HAP-1 (cell line): ENCODE results near the gene LCLAT1.

Experiments
- DNase-seq, 2 experiments: peaks; one replicate each; pipeline ENCODE4 v3.0.0-alpha.2; 2016 to 2020; ENCODE audit warnings: low spot score in 2 of 2
- H3K27me3 ChIP-seq: fragments of 250-450 bp; sonication (Bioruptor Pico); 2 replicates; pipeline ENCODE4 v1.5.1; 2020; ENCODE audit warnings: low read depth, mild to moderate bottlenecking, moderate library complexity
- H3K36me3 ChIP-seq: fragments of 250-450 bp; sonication (Bioruptor Pico); replicated peaks from 2 replicates; pipeline ENCODE4 v1.5.1; 2020; ENCODE audit warnings: mild to moderate bottlenecking
- H3K4me1 ChIP-seq: fragments of 250-450 bp; sonication (Bioruptor Pico); 2 replicates; pipeline ENCODE4 v1.5.1; 2020; ENCODE audit warnings: mild to moderate bottlenecking
- H3K4me3 ChIP-seq: fragments of 250-450 bp; sonication (Bioruptor Pico); 2 replicates; pipeline ENCODE4 v1.5.1; 2020; ENCODE audit warnings: mild to moderate bottlenecking, moderate library complexity
- H3K9me3 ChIP-seq: fragments of 250-450 bp; sonication (Bioruptor Pico); 2 replicates; pipeline ENCODE4 v1.5.1; 2020; ENCODE audit warnings: mild to moderate bottlenecking, moderate library complexity
- in situ Hi-C: fragments of 300-500 bp; cut with MboI; formaldehyde crosslinking; loops from 3 replicates; pipeline ENCODE4 v1.14.3; 2020; ENCODE audit warnings: low sequenced_read_pairs, inconsistent platforms, mixed read lengths

LCLAT1 gene

GRCh38 chr2:30649278-30649677 lies 202.2 kb downstream of the LCLAT1 start:
- Histone ChIP-seq H3K4me1 (no peaks in the 10 kb centered on the region), H3K4me3 (no peak overlapping the region), H3K36me3 (peaks cover 2% of the 10 kb centered on the region; the same call in 1 of the 2 replicates), H3K27me3 (no peaks in the 10 kb centered on the region), H3K9me3 (no peaks in the 10 kb centered on the region)
- in situ Hi-C loops = no loop called here
- no peak for DNase-seq

GRCh38 chr2:30649828-30650227 lies 202.8 kb downstream of the LCLAT1 start:
- DNase-seq = no peak
- Histone ChIP-seq H3K4me1 (no peaks in the 10 kb centered on the region), H3K27me3 (no peaks in the 10 kb centered on the region), H3K36me3 (no peaks in the 10 kb centered on the region; the same call in 1 of the 2 replicates), H3K9me3 (no peaks in the 10 kb centered on the region), H3K4me3 (no peak overlapping the region)
- in situ Hi-C loops = no loop called here

- H3K9me3 ChIP-seq = no peaks in the 10 kb centered on the region
- no peak for DNase-seq
- in situ Hi-C loops = no loop called here
Measured at GRCh38 chr2:30652271-30652915, 205.3 kb downstream of the LCLAT1 start.

GRCh38 chr2:30653847-30654246 lies 206.8 kb downstream of the LCLAT1 start:
- in situ Hi-C loops = no loop called here
- DNase-seq = no peak
- no peaks in the 10 kb centered on the region for H3K4me1 ChIP-seq

More at GRCh38 chr2:30652271-30652915, 205.3 kb downstream of the LCLAT1 start:
- Histone ChIP-seq H3K4me1 (no peaks in the 10 kb centered on the region), H3K27me3 (no peaks in the 10 kb centered on the region), H3K36me3 (no peaks in the 10 kb centered on the region), H3K4me3 (no peak overlapping the region)

GRCh38 chr2:30654404-30654803 lies 207.4 kb downstream of the LCLAT1 start:
- Histone ChIP-seq H3K36me3 (no peaks in the 10 kb centered on the region), H3K9me3 (no peaks in the 10 kb centered on the region), H3K4me1 (no peaks in the 10 kb centered on the region), H3K4me3 (no peak overlapping the region), H3K27me3 (no peaks in the 10 kb centered on the region)
- in situ Hi-C loops = no loop called here
- DNase-seq = no peak

More at GRCh38 chr2:30653847-30654246, 206.8 kb downstream of the LCLAT1 start:
- no peaks in the 10 kb centered on the region for H3K36me3 ChIP-seq
- no peaks in the 10 kb centered on the region for H3K27me3 ChIP-seq
- H3K9me3 ChIP-seq = no peaks in the 10 kb centered on the region
- H3K4me3 ChIP-seq = no peak overlapping the region

GRCh38 chr2:30655211-30655610 lies 208.2 kb downstream of the LCLAT1 start:
- no peaks in the 10 kb centered on the region for H3K9me3 ChIP-seq
- DNase-seq = no peak
- in situ Hi-C loops = no loop called here

GRCh38 chr2:30655660-30656059 lies 208.6 kb downstream of the LCLAT1 start:
- Histone ChIP-seq H3K36me3 (no peaks in the 10 kb centered on the region), H3K27me3 (no peaks in the 10 kb centered on the region), H3K4me1 (no peaks in the 10 kb centered on the region), H3K4me3 (no peak overlapping the region), H3K9me3 (no peaks in the 10 kb centered on the region)
- DNase-seq = no peak
- in situ Hi-C loops = no loop called here

More at GRCh38 chr2:30655211-30655610, 208.2 kb downstream of the LCLAT1 start:
- Histone ChIP-seq H3K27me3 (no peaks in the 10 kb centered on the region), H3K36me3 (no peaks in the 10 kb centered on the region), H3K4me1 (no peaks in the 10 kb centered on the region), H3K4me3 (no peak overlapping the region)

GRCh38 chr2:30656079-30656478 lies 209.0 kb downstream of the LCLAT1 start:
- H3K36me3 ChIP-seq = no peaks in the 10 kb centered on the region
- no peaks in the 10 kb centered on the region for H3K9me3 ChIP-seq
- no peaks in the 10 kb centered on the region for H3K4me1 ChIP-seq
- in situ Hi-C loops = no loop called here
- DNase-seq = no peak
- H3K27me3 ChIP-seq = no peaks in the 10 kb centered on the region
- no peak overlapping the region for H3K4me3 ChIP-seq

GRCh38 chr2:30661173-30662107 lies 214.4 kb downstream of the LCLAT1 start:
- in situ Hi-C loops = no loop called here
- H3K36me3 ChIP-seq = no peaks in the 10 kb centered on the region
- no peaks in the 10 kb centered on the region for H3K4me1 ChIP-seq
- no peak for DNase-seq
- no peaks in the 10 kb centered on the region for H3K27me3 ChIP-seq
- no peak overlapping the region for H3K4me3 ChIP-seq
- no peaks in the 10 kb centered on the region for H3K9me3 ChIP-seq

- DNase-seq = no peak
- no peak overlapping the region for H3K4me3 ChIP-seq
Measured at GRCh38 chr2:30662268-30663131, 215.5 kb downstream of the LCLAT1 start.

GRCh38 chr2:30663321-30663720 lies 216.3 kb downstream of the LCLAT1 start:
- Histone ChIP-seq H3K9me3 (no peaks in the 10 kb centered on the region), H3K4me1 (no peaks in the 10 kb centered on the region), H3K36me3 (no peaks in the 10 kb centered on the region), H3K4me3 (no peak overlapping the region), H3K27me3 (no peaks in the 10 kb centered on the region)
- no peak for DNase-seq
- in situ Hi-C loops = no loop called here

More at GRCh38 chr2:30662268-30663131, 215.5 kb downstream of the LCLAT1 start:
- Histone ChIP-seq H3K4me1 (no peaks in the 10 kb centered on the region), H3K36me3 (no peaks in the 10 kb centered on the region), H3K27me3 (no peaks in the 10 kb centered on the region), H3K9me3 (no peaks in the 10 kb centered on the region)
- in situ Hi-C loops = no loop called here

- in situ Hi-C loops = no loop called here
- DNase-seq = no peak
- Histone ChIP-seq H3K27me3 (no peaks in the 10 kb centered on the region), H3K9me3 (no peaks in the 10 kb centered on the region), H3K4me1 (no peaks in the 10 kb centered on the region), H3K4me3 (no peak overlapping the region), H3K36me3 (no peaks in the 10 kb centered on the region)
Measured at GRCh38 chr2:30663806-30664205, 216.8 kb downstream of the LCLAT1 start.

- Histone ChIP-seq H3K27me3 (no peaks in the 10 kb centered on the region), H3K36me3 (no peaks in the 10 kb centered on the region), H3K4me1 (no peaks in the 10 kb centered on the region), H3K9me3 (0 out of 2 replicates have a peak, but pooled peaks cover 2% of the 10 kb centered on the region), H3K4me3 (no peak overlapping the region)
- in situ Hi-C loops = no loop called here
- DNase-seq = no peak
Measured at GRCh38 chr2:30664761-30665358, 217.8 kb downstream of the LCLAT1 start.
